Endothelial cell of umbilical vein (primary cell): ENCODE data around the gene RPL6. TPM values are rescaled to one million over a fixed set of nuclear protein-coding genes. Genes with fewer than 3 reads are reported as not detected.

ENCODE experiments used
- BruUV-seq: library from RNA; stranded (reverse); fragments of 400-500 nt; replicated peaks from 2 replicates; lab custom pipeline; 2021; lab: Mats Ljungman, UMichigan
- CTCF ChIA-PET: fragments of 300-600, 350-600 bp; sonication (Branson Sonifier 250); formaldehyde crosslinking; loops from one replicate; lab custom pipeline; 2021; ENCODE audit warnings: antibody characterized with exemption, inconsistent platforms; lab: Charles Lee
- POLR2A ChIA-PET: fragments of 300-600, 350-600 bp; sonication (Branson Sonifier 250); formaldehyde crosslinking; loops from one replicate; lab custom pipeline; 2021; ENCODE audit warnings: antibody characterized with exemption, inconsistent platforms; lab: Charles Lee
- DNase-seq: peaks from one replicate; pipeline ENCODE4 v3.0.0-alpha.2; 2011; ENCODE audit warnings: low read depth, low spot score
- FAIRE-seq: peaks from 2 replicates; lab custom pipeline; 2011; peaks lifted over from hg19 to GRCh38; lab: Jason Lieb, UNC
- H2AFZ ChIP-seq: 2 replicates; pipeline ENCODE4 v1.6.0; 2012; ENCODE audit warnings: low read depth, low read length, control low read depth, inconsistent platforms
- H3K27ac ChIP-seq: 2 replicates; pipeline ENCODE4 v1.5.1; 2011; ENCODE audit warnings: low read depth, mild to moderate bottlenecking, control low read depth, low read length, moderate library complexity; ENCODE audit not compliant: insufficient read depth
- H3K27me3 ChIP-seq, 2 experiments: 2 replicates each; pipeline versions ENCODE4 v1.6.0 to v1.6.1; 2011; ENCODE audit warnings: low read length in 2 of 2, mixed read lengths in 1 of 2; ENCODE audit not compliant: control insufficient read depth in 2 of 2, insufficient read depth in 2 of 2
- H3K36me3 ChIP-seq, 2 experiments: 2 replicates in 1 of 2; 3 replicates in 1 of 2; pipeline ENCODE4 v1.5.1; 2011; ENCODE audit warnings: low read length in 2 of 2, mild to moderate bottlenecking in 1 of 2, moderate library complexity in 1 of 2; ENCODE audit not compliant: control insufficient read depth in 2 of 2, insufficient read depth in 2 of 2; ENCODE audit errors: extremely low read depth in 1 of 2
- H3K4me1 ChIP-seq: 3 replicates; pipeline ENCODE4 v1.5.1; 2011; ENCODE audit warnings: mild to moderate bottlenecking, low read length; ENCODE audit not compliant: control insufficient read depth, insufficient read depth; ENCODE audit errors: extremely low read depth
- H3K4me2 ChIP-seq: 2 replicates; pipeline ENCODE4 v1.6.1; 2011; ENCODE audit warnings: low read length, control low read depth, mixed read lengths; ENCODE audit not compliant: insufficient read depth
- H3K4me3 ChIP-seq, 3 experiments: fragments of 200-600 bp in 1 of 3; sonication (generic), shearing (Covaris generic) in 1 of 3; replicated peaks in 1 of 3; 2 replicates each; pipeline ENCODE4 v1.5.1; 2011 to 2016; ENCODE audit warnings: control low read depth in 3 of 3, low read length in 3 of 3, mild to moderate bottlenecking in 2 of 3, inconsistent platforms in 1 of 3, low read depth in 1 of 3, moderate library complexity in 1 of 3; ENCODE audit not compliant: insufficient read depth in 1 of 3
- H3K79me2 ChIP-seq: 2 replicates; pipeline ENCODE4 v1.6.0; 2012; ENCODE audit warnings: low read length, inconsistent platforms; ENCODE audit not compliant: control insufficient read depth, insufficient read depth
- H3K9ac ChIP-seq: replicated peaks from 2 replicates; pipeline ENCODE3; 2011; ENCODE audit warnings: low read length, control low read depth; ENCODE audit not compliant: insufficient read depth; ENCODE audit errors: extremely low read depth
- H3K9me1 ChIP-seq: replicated peaks from 3 replicates; pipeline ENCODE4 v1.6.0; 2011; ENCODE audit warnings: mild to moderate bottlenecking, low read length; ENCODE audit not compliant: control insufficient read depth, insufficient read depth; ENCODE audit errors: extremely low read depth
- H3K9me3 ChIP-seq: replicated peaks from 2 replicates; pipeline ENCODE4 v1.5.1; 2012; ENCODE audit warnings: low read length, inconsistent platforms; ENCODE audit not compliant: control insufficient read depth, insufficient read depth
- H4K20me1 ChIP-seq: replicated peaks from 2 replicates; pipeline ENCODE3; 2011; ENCODE audit warnings: mild to moderate bottlenecking, low read length; ENCODE audit not compliant: control insufficient read depth, insufficient read depth; ENCODE audit errors: extremely low read depth
- CTCF ChIP-seq, 2 donors: IDR thresholded peaks; 1 replicate in 1 of 2; 2 replicates in 1 of 2; pipeline ENCODE4 v1.5.1; 2011; ENCODE audit warnings: low read length in 2 of 2, mild to moderate bottlenecking in 2 of 2, moderate library complexity in 2 of 2, control low read depth in 1 of 2, inconsistent platforms in 1 of 2, low read depth in 1 of 2; ENCODE audit not compliant: insufficient read depth in 1 of 2; ENCODE audit errors: extremely low read depth in 1 of 2
- EZH2 ChIP-seq: IDR thresholded peaks from 2 replicates; pipeline ENCODE4 v1.6.1; 2012; ENCODE audit warnings: borderline replicate concordance, low read depth, mild to moderate bottlenecking, moderate library complexity, low read length, inconsistent platforms; ENCODE audit not compliant: severe bottlenecking
- FOS ChIP-seq: IDR thresholded peaks from 2 replicates; pipeline ENCODE4 v1.6.1; 2011; ENCODE audit warnings: mild to moderate bottlenecking, low read length, moderate library complexity, borderline replicate concordance; ENCODE audit not compliant: insufficient read depth
- GATA2 ChIP-seq: IDR thresholded peaks from 2 replicates; pipeline ENCODE4 v1.7.0; 2011; ENCODE audit warnings: low read depth, mild to moderate bottlenecking, moderate library complexity, mixed read lengths, low read length; ENCODE audit not compliant: insufficient read length, insufficient read depth
- JUN ChIP-seq: IDR thresholded peaks from 2 replicates; pipeline ENCODE4 v1.6.1; 2011; ENCODE audit warnings: borderline replicate concordance, low read depth; ENCODE audit not compliant: insufficient read length, insufficient read depth
- MAX ChIP-seq: IDR thresholded peaks from 2 replicates; pipeline ENCODE4 v1.6.1; 2011; ENCODE audit not compliant: insufficient read depth, insufficient read length
- MYC ChIP-seq: IDR thresholded peaks from one replicate; pipeline ENCODE4 v1.6.1; 2011; ENCODE audit warnings: mild to moderate bottlenecking, low read depth, low read length
- POLR2A ChIP-seq: IDR thresholded peaks from 2 replicates; pipeline ENCODE4 v1.6.1; 2012; ENCODE audit warnings: low read depth, mild to moderate bottlenecking, control low read depth, low read length
- POLR2AphosphoS5 ChIP-seq: IDR thresholded peaks from 2 replicates; pipeline ENCODE4 v1.6.1; 2012; ENCODE audit warnings: low read depth, mild to moderate bottlenecking, control low read depth, low read length, moderate library complexity; ENCODE audit not compliant: insufficient read depth
- dilution Hi-C: fragments of 300-500 bp; cut with MboI; formaldehyde crosslinking; loops from one replicate; pipeline ENCODE4 v1.15.0; 2019; ENCODE audit warnings: low sequenced_read_pairs; ENCODE audit not compliant: extremely low pct_ligation_motif_present
- intact Hi-C: fragments of 100-400 bp; cut with micrococcal nuclease; formaldehyde crosslinking; loops from one replicate; pipeline ENCODE4 v1.10.0; 2022
- polyA plus RNA-seq, 4 experiments: library from polyadenylated mRNA; depleted of rRNA in 3 of 4; stranded (reverse) in 3 of 4; unstranded in 1 of 4; fragments of >200 nt; gene quantifications; 2 replicates each; pipeline versions ENCODE4 v1.2.1 to v1.2.3, GENCODE V29; 2011 to 2012; ENCODE audit warnings: missing spikeins in 1 of 4
- total RNA-seq: library from RNA; stranded (reverse); gene quantifications from 2 replicates; pipeline ENCODE4 v1.2.3, GENCODE V29; 2021

RPL6 gene
- total and polyA plus RNA-seq, 2 donors (not counting 3 experiments of a cell fraction or from before 2014, with no cell fraction given) = 998 to 1,385 TPM

- ChIA-PET CTCF (no interaction called here), POLR2A (no interaction called here)
- Histone ChIP-seq H3K9me3 (no peaks in the 10 kb centered on the region), H3K79me2 (peaks cover 73% of the 10 kb centered on the region), H3K9me1 (no peaks in the 10 kb centered on the region), H4K20me1 (peaks cover 13% of the 10 kb centered on the region), H3K9ac (no peak overlapping the region), H3K27me3 (no peaks in the 10 kb centered on the region), H3K4me3 (no peak overlapping the region), H3K27ac (no peak overlapping the region), H3K4me1 (peaks cover 21% of the 10 kb centered on the region), H3K4me2 (no peak overlapping the region), H2AFZ (no peak overlapping the region), H3K36me3 (no peaks in the 10 kb centered on the region)
- dilution Hi-C loops = no loop called here
- TF ChIP-seq FOS = no peak
- TF ChIP-seq JUN = no peak
- no peak for TF ChIP-seq MYC
- TF ChIP-seq POLR2AphosphoS5 = no peak
- no peak for TF ChIP-seq GATA2
- no peak for TF ChIP-seq POLR2A
- TF ChIP-seq MAX = no peak
- no TSS peak for BruUV-seq
- DNase-seq = no peak
- no peak for FAIRE-seq
- intact Hi-C loops = no loop called here
These were observed 12.0 kb upstream of the RPL6 start for GRCh38 chr12:112421363-112421762.

GRCh38 chr12:112420740-112421139 lies 11.3 kb upstream of the RPL6 start:
- BruUV-seq = no TSS peak
- H3K9me1 ChIP-seq = no peaks in the 10 kb centered on the region
- peaks cover 67% of the 10 kb centered on the region for H3K79me2 ChIP-seq
- intact Hi-C loops = no loop called here
- H3K9me3 ChIP-seq = no peaks in the 10 kb centered on the region
- H3K4me2 ChIP-seq = peak overlapping the region; percentile 15
- no peak for TF ChIP-seq MYC
- TF ChIP-seq GATA2 = no peak
- TF ChIP-seq CTCF (IDR thresholded peaks at IDR 0.05; ENCODE audit: extremely low read depth in 1 of 2, insufficient read depth in 1 of 2, low read depth in 1 of 2, low read length in 2 of 2) = no peak
- no peak for TF ChIP-seq JUN
- TF ChIP-seq POLR2A = no peak
- no peak for TF ChIP-seq EZH2
- no peak for TF ChIP-seq MAX
- TF ChIP-seq FOS = no peak
- TF ChIP-seq POLR2AphosphoS5 = no peak
- DNase-seq = no peak
- dilution Hi-C loops = no loop called here
- no peak overlapping the region for H3K4me3 ChIP-seq
- ChIA-PET POLR2A (no interaction called here), CTCF (no interaction called here)
- no peak overlapping the region for H3K27ac ChIP-seq
- no peaks in the 10 kb centered on the region for H3K27me3 ChIP-seq
- H2AFZ ChIP-seq = no peak overlapping the region
- no peak for FAIRE-seq
- peaks cover 21% of the 10 kb centered on the region for H3K4me1 ChIP-seq
- peaks cover 13% of the 10 kb centered on the region for H4K20me1 ChIP-seq
- H3K9ac ChIP-seq = no peak overlapping the region
- no peaks in the 10 kb centered on the region for H3K36me3 ChIP-seq
